ENCODE measurements around the gene BEGAIN. TPM values are rescaled to one million over a fixed set of nuclear protein-coding genes. Genes with fewer than 3 reads are reported as not detected.

Gene BEGAIN
- total RNA-seq, 1 experiment from 2014 or later: 37.8 TPM

DNA sequence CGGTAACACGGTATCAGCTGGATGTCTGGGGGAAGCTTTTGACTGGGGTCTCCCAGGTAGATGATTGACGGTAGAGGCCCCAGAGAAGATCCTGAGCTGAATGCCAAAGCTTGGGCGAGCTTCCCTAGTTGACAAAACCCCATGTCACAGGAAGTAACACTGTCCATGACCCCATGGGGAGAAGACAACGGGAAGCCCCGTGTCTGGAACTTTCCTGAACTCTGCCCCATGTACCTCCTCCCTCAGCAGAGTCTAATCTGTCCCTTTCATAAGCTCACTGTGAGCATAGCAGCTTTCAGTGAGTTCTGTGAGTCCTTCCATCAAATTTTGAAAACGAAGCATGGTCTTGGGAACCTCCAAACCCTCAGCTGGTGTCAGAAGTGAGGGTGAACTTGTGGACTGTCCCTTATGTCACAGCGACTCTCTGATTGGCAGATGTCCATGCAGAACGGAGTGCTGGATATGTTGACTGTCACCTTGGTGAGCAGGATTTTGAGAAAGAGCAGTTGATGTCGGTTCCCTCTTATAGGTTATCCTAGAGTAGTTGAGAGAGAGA is 29.7 kb upstream of the BEGAIN start:
- no peak for DNase-seq (ENCODE audit: extremely low read depth, low read depth)

DNA sequence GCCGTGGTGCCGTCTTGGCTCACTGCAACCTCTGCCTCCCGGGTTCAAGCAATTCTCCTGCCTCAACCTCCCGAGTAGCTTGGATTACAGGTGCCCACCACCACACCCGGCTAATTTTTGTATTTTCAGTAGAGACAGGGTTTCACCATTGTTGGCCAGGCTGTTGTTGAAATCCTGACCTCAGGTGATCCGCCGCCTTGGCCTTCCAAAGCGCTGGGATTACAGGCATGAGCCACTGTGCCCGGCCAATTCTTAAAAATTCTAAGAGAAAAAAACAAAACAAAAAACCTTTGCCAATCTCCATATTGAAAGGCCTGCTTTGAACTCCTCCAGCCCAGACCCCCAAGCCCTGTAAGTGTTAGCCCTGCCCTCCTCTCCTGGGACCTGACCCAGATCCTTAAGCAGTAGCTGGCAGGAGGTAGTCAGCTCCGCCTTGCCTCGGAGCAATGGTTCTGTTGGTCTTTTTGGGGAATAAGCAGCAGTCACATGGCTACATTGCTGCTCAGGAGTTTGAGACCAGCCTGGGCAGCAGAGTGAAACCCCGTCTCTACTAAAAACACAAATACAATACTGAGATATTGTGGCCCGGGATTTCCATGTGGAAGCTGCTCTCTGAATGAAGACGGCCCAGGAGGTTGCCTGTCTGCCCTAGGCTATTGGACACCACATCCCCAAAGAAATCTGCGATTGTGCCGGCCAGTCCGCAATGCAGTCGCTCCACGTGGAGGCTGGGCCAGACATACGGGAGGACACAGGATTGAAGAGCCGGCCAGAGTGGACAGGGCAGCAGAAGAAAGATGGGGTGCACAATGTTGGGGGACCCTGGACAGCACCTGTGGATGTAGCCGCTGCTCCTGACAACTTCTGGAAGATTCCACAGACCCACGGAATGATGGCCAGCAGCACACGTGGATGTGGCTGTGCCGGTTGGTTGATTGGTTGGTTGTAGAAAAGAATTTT is 28.8 kb upstream of the BEGAIN start:
- DNase-seq (ENCODE audit: extremely low read depth, low read depth): no peak

DNA sequence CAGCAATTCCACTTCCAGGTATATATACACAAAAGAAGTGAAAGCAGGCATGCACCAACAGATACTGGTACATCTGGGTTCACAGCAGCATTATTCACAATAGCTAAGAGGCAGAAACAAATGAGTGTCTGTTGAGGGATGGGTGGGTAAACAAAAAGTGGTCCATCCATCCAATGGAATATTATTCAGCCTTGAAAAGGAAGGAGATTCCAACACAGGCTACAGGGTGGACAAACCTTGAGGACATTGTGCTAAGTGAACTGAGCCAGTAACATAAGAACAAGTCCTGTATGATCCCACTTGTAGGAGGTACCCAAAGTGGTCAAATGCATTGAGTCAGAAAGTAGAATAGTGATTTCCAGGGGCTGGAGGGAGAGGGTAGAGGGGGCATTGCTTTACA is 27.6 kb upstream of the BEGAIN start:
- DNase-seq (ENCODE audit: extremely low read depth, low read depth): no peak

DNA sequence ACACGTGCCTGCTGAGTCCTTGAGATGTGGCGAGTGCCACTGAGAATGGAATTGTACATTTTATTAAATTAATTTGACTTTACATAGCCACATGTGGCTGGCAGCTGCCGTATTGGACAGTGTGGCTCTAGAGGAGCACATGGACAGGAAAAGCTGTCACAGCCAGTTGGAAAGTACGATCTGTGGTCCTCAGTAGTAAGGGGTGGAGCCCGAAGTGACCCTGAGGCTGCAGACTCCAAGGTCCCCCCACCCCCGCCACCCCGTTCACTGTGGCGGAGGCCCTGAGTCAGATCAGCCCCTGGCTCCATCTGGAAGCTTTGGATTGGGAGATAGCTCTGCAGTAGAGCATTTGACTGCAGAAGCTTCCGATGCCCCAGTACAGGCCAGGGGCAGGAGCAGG is 25.8 kb upstream of the BEGAIN start:
- DNase-seq (ENCODE audit: extremely low read depth, low read depth): no peak

DNA sequence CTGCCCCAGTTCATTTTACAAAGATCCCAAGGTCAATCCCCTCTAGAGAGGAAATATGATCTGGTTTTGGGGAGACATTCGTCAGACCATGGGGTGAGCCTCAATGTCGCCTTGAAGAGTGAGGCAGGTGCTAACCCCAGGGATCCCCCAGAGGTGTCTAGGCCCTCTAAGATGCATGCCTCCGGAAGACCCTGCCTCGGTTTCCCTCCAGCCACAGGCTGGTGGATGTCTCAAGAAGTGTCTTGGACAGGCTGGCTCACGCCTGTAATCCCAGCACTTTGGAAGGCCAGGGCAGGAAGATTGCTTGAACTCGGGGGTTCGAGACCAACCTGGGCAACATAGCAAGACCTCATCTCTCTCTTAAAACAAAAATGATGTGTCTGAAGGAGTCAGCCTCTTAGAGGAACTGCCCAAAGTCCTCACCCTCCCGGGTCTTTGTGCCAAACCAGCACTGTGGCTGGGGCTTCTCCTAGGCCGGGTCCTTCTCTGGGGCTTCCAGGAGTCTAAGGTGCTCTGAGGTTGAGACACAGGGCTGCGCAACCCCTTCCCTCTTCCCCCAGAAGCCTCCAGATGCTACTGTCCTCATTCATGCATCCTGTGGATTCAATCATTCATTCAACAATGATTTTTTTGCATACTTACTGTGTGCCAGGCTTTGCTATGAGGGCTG is 24.7 kb upstream of the BEGAIN start:
- no peak for DNase-seq (ENCODE audit: extremely low read depth, low read depth)

DNA sequence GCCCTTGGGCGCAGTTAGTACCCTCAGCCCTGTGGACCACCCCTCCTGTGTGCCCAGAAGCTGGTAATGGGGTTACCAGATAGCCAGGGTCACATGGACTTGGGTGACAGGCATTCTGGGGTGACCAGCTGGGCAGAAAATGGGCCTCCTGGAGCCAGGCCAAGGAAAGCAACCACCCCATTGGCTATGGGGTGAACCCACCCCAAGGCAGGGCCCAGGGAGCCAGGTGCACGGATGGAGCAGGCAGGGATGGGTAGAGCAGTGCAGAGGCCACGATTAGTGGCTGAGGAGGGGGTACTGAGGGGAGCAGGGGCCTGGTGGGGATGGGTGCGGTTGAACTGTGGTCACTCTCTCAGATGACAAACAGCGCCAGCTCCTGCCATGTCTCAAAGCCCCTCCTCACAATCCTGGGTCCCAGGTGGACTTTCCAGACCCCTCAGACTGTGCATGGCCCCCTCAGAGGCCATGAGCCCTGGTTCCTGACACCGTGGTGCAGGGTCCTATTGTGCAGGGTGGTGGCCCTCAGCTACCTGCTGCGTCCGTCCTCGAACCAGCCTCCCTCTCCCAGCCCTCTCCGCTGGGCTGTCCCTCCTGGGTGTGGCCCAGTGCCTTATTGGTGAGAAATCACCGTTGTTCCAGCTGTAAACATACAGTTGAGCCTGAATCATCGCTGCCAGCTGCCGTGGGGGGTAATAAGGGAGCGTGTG is 23.4 kb upstream of the BEGAIN start:
- peak; percentile 48 for DNase-seq (ENCODE audit: extremely low read depth, low read depth)

DNA sequence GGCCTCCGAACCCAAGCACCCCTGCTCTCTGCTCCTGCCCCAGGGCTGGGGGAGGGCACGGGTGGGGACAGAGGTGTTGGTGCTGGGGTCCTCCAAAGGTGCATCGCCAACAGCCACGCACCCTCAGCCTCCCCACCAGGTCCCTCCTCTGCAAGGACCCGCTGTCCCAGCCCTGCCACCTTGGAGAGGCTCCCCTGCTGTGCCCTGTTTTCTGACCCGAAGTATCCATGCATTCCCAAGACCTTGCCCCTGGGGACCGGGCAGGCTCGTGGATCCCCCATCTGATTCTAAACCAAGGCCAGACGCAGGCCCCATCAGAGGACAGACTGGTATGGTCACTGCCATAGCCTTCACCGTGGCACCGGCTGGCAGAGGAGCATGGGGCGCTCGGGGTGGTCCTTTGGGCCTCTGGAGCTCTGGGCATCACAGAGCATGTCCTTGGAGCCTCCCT is 22.7 kb upstream of the BEGAIN start:
- DNase-seq (ENCODE audit: extremely low read depth, low read depth): no peak

DNA sequence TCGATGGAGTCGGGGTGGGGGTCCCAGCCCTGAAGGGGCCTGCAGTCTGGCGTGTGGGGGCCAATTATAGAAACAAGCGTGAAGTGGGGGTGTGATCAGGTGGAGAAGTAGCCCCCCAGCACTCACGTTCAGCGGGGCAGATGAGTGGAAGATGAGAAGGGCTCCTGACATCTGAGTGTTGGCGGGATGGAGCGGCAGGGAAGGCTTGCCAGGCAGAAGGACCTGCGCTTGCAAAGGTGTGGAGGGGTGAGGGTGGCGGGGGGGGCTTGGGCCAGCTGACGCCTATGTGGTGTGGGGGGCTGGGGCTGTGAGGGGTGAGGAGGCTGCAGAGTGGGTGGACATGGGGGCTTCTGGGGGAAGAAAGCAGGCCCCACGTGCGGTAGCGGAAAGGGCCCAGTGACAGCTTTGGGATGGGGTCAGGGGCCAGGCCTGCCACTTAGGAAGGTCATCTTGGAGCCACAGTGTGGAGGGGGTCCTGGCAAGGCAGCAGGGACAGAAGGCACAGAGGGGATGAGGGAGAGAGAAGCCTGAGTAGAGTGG is 22.2 kb upstream of the BEGAIN start:
- DNase-seq (ENCODE audit: extremely low read depth, low read depth): no peak

DNA sequence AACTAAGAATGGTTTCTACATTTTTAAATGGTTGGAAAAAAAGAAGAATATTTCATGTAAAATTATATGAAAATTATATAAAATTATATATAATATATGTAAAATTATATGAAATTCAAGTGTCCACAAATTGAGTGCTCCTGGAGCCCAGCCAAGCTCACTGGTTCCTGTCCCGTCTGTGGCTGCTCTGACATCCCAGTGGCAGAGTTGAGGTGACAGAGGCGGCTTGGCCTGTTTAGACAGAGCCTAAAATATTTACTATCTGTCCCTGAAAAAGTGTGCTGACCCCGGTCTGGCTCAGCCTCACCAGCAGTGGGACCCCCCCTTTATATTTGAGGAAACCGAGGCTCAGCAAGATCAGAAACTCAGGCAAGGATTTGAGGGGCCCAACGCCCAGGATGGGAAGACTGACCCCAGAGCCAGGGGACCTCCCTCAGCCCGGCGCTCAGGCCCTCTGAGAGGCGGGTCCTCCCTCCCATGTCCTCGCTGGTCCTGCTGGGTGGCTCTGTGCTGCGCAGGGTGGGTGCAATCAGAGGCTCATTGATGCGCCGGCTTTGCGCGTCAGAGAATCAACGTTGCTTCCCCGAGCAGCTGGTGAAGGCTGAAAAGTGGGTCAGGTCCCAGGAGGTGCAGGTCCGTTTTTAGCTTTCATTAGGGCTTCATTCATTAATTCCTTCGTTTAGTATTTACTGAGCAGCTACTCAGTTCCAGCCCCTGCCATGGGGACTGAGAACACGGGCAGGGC is 21.5 kb upstream of the BEGAIN start:
- no peak for DNase-seq (ENCODE audit: extremely low read depth, low read depth)

DNA sequence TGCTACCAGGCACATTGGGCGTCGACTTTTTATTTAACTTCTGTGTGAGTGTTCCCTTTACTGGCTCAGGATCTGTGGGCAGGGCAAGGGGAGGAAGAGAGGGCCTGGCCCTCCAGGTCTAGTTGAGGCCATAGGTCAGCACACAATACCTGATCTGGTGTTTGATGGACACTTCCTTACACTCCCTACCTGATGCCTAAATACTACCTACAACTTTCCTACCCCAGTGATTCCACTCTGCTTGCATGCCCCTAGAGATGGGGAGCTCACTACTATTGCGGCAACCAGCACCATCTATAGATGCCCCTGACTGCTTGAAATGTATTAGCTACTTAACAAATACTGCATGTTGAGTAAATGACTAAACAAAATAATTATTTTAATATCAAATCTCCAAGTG is 20.8 kb upstream of the BEGAIN start:
- no peak for DNase-seq (ENCODE audit: extremely low read depth, low read depth)

DNA sequence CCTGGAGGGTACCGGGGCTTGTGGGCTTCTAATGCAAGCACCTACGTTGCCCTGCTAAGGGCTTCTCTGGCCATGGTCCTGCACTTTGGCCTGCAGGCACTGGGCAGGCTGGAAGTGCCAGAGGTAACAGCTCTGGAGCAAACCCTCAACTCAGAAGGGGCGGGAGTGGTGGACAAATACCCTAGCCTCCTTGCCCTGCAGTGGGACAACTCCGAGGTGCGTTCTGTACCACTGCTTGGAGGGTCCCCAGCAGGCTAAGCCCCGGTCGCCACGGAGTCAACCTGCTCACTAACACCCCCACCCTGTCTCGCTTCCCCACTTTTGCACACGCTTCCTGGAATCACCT is 20.4 kb upstream of the BEGAIN start:
- DNase-seq (ENCODE audit: extremely low read depth, low read depth): no peak

DNA sequence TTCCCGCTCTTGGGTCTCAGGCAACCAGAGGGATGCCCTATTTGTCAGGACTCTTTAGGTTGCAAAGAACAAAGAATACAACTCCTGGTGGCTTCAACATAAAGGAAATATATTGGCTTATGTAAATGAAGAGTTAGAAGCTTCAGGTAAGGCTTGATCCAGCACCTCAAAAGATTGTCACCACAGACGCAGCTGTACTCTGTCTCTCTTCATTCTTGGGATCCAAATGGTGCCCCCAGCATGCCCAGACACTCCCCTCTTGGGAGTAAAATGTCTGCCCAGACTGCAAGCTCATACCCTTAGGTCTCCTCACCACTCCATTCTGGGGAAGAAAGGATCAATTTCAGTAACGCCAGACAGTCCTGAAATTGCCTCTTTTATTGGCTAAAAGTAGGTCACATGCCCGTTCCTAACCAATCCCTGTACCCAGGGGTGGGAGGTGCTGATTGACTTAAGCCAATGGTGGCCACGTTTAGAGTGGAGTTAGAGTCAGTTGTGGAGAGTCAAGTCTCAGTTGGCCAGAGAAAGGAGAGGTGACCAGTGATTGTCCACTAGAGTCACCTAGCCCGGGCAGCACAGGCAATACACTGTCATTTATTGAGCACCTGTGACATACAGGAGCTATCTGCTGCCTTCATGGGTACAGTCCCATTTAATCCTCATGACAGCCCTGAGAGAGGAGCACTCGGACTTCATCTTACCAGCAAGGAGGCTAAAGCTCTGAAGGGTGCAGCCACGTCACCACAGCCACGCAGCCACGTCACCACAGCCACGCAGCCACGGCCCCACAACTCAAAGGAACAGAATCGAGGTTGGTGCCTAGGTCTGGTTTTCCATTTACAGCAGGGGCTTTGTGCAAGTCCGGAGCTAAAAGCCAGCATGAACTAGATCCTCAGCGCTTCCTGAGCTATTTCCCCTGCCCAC is 19.7 kb upstream of the BEGAIN start:
- DNase-seq (ENCODE audit: extremely low read depth, low read depth): no peak

DNA sequence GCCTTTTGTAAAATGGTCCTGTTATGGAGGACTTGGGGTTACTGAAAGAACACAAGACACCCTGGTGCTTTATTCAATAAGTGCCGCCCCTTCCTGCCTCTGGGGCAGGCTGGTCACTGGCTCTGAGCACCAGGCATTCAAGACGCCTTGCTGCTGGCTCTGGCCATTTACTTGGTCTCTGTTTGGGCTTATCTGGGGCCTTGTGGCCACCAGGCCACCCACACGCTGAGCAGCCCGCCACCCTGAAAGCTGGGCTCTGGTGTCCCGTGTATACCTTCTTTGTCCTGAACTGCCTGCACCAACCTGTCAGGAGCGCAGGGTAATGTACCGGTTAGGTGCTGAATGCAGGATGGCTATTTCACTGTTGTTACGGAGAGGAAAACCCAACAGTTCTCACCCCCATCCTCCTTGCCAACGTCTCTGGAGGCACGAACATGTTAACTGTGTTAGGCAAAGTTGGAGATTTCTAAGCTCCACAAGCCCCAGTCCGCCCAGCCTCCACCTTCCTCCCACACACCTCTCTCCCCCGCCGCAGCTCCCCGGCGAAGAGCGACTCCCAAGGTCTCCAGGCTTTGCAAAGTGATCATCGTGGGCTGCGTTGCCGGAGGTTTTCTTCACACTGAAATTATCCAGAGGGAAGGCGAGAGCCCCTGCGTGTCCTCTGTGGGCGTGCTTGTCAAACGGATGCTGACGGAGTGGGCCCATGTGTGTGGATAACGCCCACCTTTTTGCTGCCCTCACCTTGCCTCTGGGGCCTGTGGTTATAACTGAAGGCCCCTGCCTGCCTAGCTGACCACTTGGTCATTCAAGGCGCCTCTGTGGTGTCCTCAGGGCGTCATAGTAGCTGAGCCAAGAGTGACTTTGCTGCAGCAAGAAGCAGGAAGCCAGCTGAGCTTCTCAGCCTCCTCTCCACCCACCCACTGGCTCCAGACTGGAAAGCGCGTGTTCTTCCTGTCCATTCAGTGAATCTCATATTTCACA is 18.8 kb upstream of the BEGAIN start:
- no peak for DNase-seq (ENCODE audit: extremely low read depth, low read depth)

DNA sequence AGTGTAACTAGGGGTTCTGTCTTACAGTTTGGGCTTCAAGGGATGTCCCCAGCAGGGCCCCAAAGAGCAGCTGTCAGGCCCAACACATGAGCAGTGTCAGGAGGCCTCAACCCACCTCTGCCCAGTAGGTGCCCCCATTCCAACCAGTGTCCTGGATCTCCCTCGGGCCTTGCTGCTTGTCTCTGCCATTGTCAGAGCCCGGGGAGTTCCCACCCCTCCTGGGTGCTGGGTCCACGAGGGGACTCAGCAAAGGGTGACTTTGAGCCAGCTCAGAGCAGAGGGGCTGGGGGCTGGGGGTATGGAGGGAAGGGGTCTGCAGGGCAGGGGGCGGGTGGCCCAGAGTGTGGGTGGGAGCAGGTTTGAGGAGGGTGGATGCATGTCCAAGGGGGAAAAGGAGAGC is 18.0 kb upstream of the BEGAIN start:
- DNase-seq (ENCODE audit: extremely low read depth, low read depth): no peak

DNA sequence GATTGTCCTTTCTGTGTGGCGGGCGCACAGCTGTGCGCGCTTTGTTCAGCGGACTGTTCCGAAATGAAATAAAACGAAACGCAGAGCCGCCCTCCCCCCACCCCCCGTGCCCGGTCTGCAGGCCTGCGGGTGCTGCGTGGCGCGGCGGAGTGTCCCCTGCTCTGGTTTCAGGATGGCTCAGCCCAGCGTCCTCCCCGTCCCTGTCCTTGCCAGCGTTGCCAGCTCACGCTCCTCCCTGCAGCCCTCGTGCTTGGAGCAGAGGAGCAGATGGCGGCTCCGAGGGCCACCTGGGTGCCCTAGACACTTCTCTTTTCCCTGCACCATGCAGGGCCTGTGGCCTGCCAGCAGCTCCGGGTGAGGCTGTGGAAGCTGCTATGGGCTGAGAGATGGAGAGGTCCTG is 17.5 kb upstream of the BEGAIN start:
- no peak for DNase-seq (ENCODE audit: extremely low read depth, low read depth)

DNA sequence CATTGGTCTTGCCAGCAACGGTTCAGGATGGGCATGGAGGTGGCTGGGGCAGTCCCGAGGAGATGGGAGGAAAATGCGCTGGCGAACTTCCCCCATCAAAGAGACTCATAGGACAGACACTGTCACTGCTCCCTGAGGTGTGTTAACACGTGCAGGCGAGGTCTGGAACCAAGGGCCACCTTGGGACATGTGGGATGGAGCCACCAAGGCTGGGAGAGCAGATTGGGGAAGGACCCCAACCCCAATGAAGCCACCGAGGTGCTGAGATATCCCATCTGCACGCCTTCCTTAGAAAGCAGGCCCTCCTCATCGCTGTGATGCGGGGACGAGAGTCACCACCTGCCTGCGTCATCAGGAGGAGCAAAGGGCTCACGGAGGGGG is 16.9 kb upstream of the BEGAIN start:
- no peak for DNase-seq (ENCODE audit: extremely low read depth, low read depth)

DNA sequence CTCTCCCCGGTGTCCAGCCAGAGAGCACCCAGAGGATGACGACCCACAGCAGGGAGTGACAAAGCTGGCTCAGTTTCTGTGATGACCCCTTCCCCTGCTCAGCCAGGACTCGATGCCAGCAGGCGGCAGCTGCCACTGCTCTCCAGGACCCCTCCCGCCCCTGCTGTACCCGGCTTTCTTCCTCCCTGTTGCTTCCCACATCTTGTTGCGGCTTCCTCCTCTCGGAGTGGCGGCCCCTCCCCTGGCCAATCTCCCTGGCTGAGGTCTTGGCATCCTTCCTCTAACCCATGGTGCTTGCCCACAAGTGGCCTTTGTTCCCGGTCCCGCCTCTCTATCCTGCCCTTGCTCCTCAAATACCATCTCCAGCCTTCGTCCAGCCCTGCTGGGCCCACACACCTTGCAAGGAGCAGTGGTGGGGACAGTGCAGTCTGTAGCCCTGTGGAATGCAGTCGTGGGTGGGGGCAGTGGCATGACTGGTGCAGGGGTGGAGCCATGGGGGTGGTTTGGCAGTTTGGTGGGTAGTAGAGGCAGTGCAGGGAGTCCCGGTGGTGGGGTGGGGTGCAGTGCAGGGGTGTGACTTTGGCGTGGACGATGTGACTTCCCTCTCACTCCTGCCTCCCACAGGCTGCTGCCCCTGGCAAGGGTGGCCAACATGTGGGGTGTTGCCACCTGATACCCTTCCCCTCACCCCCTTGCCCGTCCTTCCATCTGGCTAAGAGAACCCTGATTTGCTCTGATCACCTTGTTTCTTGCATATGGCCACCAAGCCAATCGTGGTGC is 16.3 kb upstream of the BEGAIN start:
- DNase-seq (ENCODE audit: extremely low read depth, low read depth): no peak

Data from NCI-H460 (cell line).